ENCODE data around the gene GRWD1.

Gene GRWD1

GRCh38 chr19:48428670-48429069 lies 17.1 kb upstream of the GRWD1 start:
- no peak for DNase-seq (ENCODE audit: low read depth)
- no peaks in the 10 kb centered on the region for H3K36me3 ChIP-seq (ENCODE audit: control insufficient read depth, insufficient read depth, low read length, severe bottlenecking)
- H3K9me3 ChIP-seq (ENCODE audit: control insufficient read depth, low read length) = no peaks in the 10 kb centered on the region
- H3K4me1 ChIP-seq (ENCODE audit: control insufficient read depth, insufficient read depth, low read length) = peaks cover 6% of the 10 kb centered on the region
- H3K4me3 ChIP-seq (ENCODE audit: low read length) = no peak overlapping the region
- no peak overlapping the region for H3K9ac ChIP-seq (ENCODE audit: low read length)
- no peaks in the 10 kb centered on the region for H3K27me3 ChIP-seq (replicated peaks; ENCODE audit: control insufficient read depth, insufficient read depth, low read length)

GRCh38 chr19:48433337-48433736 lies 12.4 kb upstream of the GRWD1 start:
- H3K36me3 ChIP-seq (ENCODE audit: control insufficient read depth, insufficient read depth, low read length, severe bottlenecking) = no peaks in the 10 kb centered on the region
- H3K27me3 ChIP-seq (replicated peaks; ENCODE audit: control insufficient read depth, insufficient read depth, low read length) = no peaks in the 10 kb centered on the region
- no peaks in the 10 kb centered on the region for H3K9me3 ChIP-seq (ENCODE audit: control insufficient read depth, low read length)
- no peak overlapping the region for H3K4me3 ChIP-seq (ENCODE audit: low read length)
- no peaks in the 10 kb centered on the region for H3K4me1 ChIP-seq (ENCODE audit: control insufficient read depth, insufficient read depth, low read length)
- no peak overlapping the region for H3K9ac ChIP-seq (ENCODE audit: low read length)
- DNase-seq (ENCODE audit: low read depth) = no peak

DNA sequence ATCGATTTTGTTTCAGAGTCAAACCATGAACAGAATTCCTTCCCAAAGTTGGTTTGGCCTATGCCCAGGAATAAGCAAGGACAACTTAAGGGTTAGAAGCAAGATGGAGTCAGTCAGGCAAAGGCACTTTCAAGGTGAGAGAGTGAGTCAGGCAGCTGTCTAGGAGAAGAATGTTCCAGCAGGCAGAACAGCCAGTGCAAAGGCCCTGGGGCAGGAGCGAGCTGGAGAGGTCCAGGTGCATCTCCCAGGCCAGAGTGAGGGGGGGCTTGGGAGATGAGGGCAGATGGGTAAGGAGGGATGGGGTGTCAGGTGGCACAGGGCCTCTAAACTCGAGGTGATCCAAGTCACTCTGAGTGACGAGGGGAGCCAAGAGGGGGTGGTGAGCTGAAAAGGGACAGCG lies 9.2 kb upstream of the GRWD1 start:
- H3K9me3 ChIP-seq (ENCODE audit: control insufficient read depth, low read length) = no peaks in the 10 kb centered on the region
- H3K9ac ChIP-seq (ENCODE audit: low read length) = no peak overlapping the region
- no peaks in the 10 kb centered on the region for H3K27me3 ChIP-seq (replicated peaks; ENCODE audit: control insufficient read depth, insufficient read depth, low read length)
- no peak for DNase-seq (ENCODE audit: low read depth)
- H3K4me1 ChIP-seq (ENCODE audit: control insufficient read depth, insufficient read depth, low read length) = no peaks in the 10 kb centered on the region
- no peaks in the 10 kb centered on the region for H3K36me3 ChIP-seq (ENCODE audit: control insufficient read depth, insufficient read depth, low read length, severe bottlenecking)
- no peak overlapping the region for H3K4me3 ChIP-seq (ENCODE audit: low read length)

- H3K36me3 ChIP-seq (ENCODE audit: control insufficient read depth, insufficient read depth, low read length, severe bottlenecking) = no peaks in the 10 kb centered on the region
- H3K9ac ChIP-seq (ENCODE audit: low read length) = no peak overlapping the region
- no peak overlapping the region for H3K4me3 ChIP-seq (ENCODE audit: low read length)
- H3K27me3 ChIP-seq (replicated peaks; ENCODE audit: control insufficient read depth, insufficient read depth, low read length) = no peaks in the 10 kb centered on the region
- no peaks in the 10 kb centered on the region for H3K9me3 ChIP-seq (ENCODE audit: control insufficient read depth, low read length)
- H3K4me1 ChIP-seq (ENCODE audit: control insufficient read depth, insufficient read depth, low read length) = peaks cover 12% of the 10 kb centered on the region
- DNase-seq (ENCODE audit: low read depth) = no peak
Observed at GRCh38 chr19:48441360-48442050, 4.3 kb upstream of the GRWD1 start.

GRCh38 chr19:48442116-48443035 lies 3.4 kb upstream of the GRWD1 start:
- no peak for DNase-seq (ENCODE audit: low read depth)
- no peaks in the 10 kb centered on the region for H3K27me3 ChIP-seq (replicated peaks; ENCODE audit: control insufficient read depth, insufficient read depth, low read length)
- no peak overlapping the region for H3K9ac ChIP-seq (ENCODE audit: low read length)
- no peaks in the 10 kb centered on the region for H3K9me3 ChIP-seq (ENCODE audit: control insufficient read depth, low read length)
- H3K4me3 ChIP-seq (ENCODE audit: low read length) = no peak overlapping the region
- peaks cover 14% of the 10 kb centered on the region for H3K4me1 ChIP-seq (ENCODE audit: control insufficient read depth, insufficient read depth, low read length)
- peaks cover 3% of the 10 kb centered on the region for H3K36me3 ChIP-seq (ENCODE audit: control insufficient read depth, insufficient read depth, low read length, severe bottlenecking)

- H3K9me3 ChIP-seq (ENCODE audit: control insufficient read depth, low read length) = no peaks in the 10 kb centered on the region
- no peak overlapping the region for H3K9ac ChIP-seq (ENCODE audit: low read length)
- peaks cover 14% of the 10 kb centered on the region for H3K4me1 ChIP-seq (ENCODE audit: control insufficient read depth, insufficient read depth, low read length)
- DNase-seq (ENCODE audit: low read depth) = peak; percentile 56
- H3K4me3 ChIP-seq (ENCODE audit: low read length) = no peak overlapping the region
- peaks cover 12% of the 10 kb centered on the region for H3K36me3 ChIP-seq (ENCODE audit: control insufficient read depth, insufficient read depth, low read length, severe bottlenecking)
- H3K27me3 ChIP-seq (replicated peaks; ENCODE audit: control insufficient read depth, insufficient read depth, low read length) = no peaks in the 10 kb centered on the region
Observed at GRCh38 chr19:48443256-48443655, 2.5 kb upstream of the GRWD1 start.

- H3K36me3 ChIP-seq (ENCODE audit: control insufficient read depth, insufficient read depth, low read length, severe bottlenecking) = peaks cover 17% of the 10 kb centered on the region
Observed at GRCh38 chr19:48443731-48444128, 2.1 kb upstream of the GRWD1 start.

DNA sequence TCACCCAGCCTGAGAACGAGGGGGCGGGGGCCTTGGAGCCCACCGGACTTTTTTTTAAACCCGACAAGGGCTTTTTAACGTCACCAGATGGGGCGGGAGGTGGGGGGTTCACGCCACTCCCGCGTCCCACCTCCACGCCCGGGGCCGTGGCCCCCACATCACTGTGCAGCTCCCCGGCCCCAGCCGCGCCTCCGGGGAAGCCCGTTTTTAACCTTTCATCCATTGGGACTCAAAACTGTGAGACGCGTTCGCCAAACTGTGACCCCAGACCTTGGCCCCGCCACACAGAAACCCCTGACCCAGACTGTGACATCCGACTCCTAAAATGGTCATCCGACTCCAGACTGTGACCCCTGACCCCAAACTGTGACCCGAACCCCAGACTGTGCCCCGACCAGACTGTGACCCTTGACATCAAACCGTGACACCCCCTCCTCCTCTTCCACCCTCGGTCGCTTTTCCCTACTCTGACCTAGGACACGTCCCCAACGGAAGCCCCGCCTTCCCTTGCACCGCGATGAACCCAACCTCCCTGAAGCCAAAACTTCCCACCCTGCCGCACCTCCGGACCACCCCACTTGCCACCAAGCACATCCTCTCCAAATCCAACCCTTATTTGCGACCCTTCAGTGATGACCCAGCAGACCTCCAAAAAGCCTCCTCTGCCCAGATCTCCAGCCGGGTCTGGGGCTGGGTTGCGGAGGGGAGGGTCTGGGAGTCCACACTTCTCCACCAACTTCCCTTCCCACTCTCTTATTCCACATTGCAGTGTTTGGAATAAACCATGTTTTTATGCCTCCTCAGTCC lies 1.5 kb upstream of the GRWD1 start:
- peak; percentile 15 for DNase-seq (ENCODE audit: low read depth)
- Histone ChIP-seq H3K36me3 (ENCODE audit: control insufficient read depth, insufficient read depth, low read length, severe bottlenecking) (peaks cover 21% of the 10 kb centered on the region), H3K27me3 (replicated peaks; ENCODE audit: control insufficient read depth, insufficient read depth, low read length) (no peaks in the 10 kb centered on the region), H3K9me3 (ENCODE audit: control insufficient read depth, low read length) (no peaks in the 10 kb centered on the region), H3K4me1 (ENCODE audit: control insufficient read depth, insufficient read depth, low read length) (peaks cover 14% of the 10 kb centered on the region), H3K9ac (ENCODE audit: low read length) (peak overlapping the region; percentile 95), H3K4me3 (ENCODE audit: low read length) (peak overlapping the region; percentile 94)

More at GRCh38 chr19:48443731-48444128, 2.1 kb upstream of the GRWD1 start:
- H3K4me1 ChIP-seq (ENCODE audit: control insufficient read depth, insufficient read depth, low read length) = peaks cover 14% of the 10 kb centered on the region
- no peak overlapping the region for H3K9ac ChIP-seq (ENCODE audit: low read length)
- DNase-seq (ENCODE audit: low read depth) = peak; percentile 13
- no peak overlapping the region for H3K4me3 ChIP-seq (ENCODE audit: low read length)
- no peaks in the 10 kb centered on the region for H3K27me3 ChIP-seq (replicated peaks; ENCODE audit: control insufficient read depth, insufficient read depth, low read length)
- H3K9me3 ChIP-seq (ENCODE audit: control insufficient read depth, low read length) = no peaks in the 10 kb centered on the region

DNA sequence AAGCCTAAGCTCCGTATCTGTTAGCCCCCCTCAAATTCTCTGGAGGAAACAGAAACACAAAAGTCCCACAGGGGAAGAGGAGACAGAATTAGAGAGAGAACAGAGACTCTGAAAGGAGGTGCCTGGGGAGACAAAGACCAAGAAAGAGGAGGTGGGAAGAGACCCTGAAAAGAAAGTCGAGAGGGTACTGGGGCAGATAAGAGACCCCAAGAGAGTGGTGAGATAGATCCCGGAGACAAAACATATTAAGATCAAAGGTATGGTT lies 915 bp upstream of the GRWD1 start:
- no peaks in the 10 kb centered on the region for H3K9me3 ChIP-seq (ENCODE audit: control insufficient read depth, low read length)
- H3K4me1 ChIP-seq (ENCODE audit: control insufficient read depth, insufficient read depth, low read length) = peaks cover 14% of the 10 kb centered on the region
- peak; percentile 19 for DNase-seq (ENCODE audit: low read depth)
- H3K9ac ChIP-seq (ENCODE audit: low read length) = peak overlapping the region; percentile 95
- no peaks in the 10 kb centered on the region for H3K27me3 ChIP-seq (replicated peaks; ENCODE audit: control insufficient read depth, insufficient read depth, low read length)
- H3K4me3 ChIP-seq (ENCODE audit: low read length) = peak overlapping the region; percentile 94
- H3K36me3 ChIP-seq (ENCODE audit: control insufficient read depth, insufficient read depth, low read length, severe bottlenecking) = peaks cover 26% of the 10 kb centered on the region

DNA sequence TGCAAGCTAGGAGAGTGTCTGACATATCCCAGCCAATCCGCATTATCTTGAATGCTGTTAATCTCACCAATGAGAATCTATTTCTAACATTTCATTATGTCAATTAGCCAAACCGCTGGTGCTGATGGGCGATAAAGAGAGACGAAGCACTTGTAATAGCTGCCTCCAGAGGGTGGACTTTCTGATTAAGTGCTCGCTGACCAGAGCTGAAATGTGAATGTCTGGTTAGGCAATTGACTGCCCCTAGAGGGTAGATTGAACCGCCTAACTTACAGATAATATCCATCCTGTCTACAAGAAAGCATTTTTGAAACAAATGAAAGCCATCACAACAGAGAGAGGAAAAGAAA lies 552 bp upstream of the GRWD1 start:
- H3K9me3 ChIP-seq (ENCODE audit: control insufficient read depth, low read length) = no peaks in the 10 kb centered on the region
- no peaks in the 10 kb centered on the region for H3K27me3 ChIP-seq (replicated peaks; ENCODE audit: control insufficient read depth, insufficient read depth, low read length)
- peaks cover 29% of the 10 kb centered on the region for H3K36me3 ChIP-seq (ENCODE audit: control insufficient read depth, insufficient read depth, low read length, severe bottlenecking)
- H3K4me1 ChIP-seq (ENCODE audit: control insufficient read depth, insufficient read depth, low read length) = peaks cover 14% of the 10 kb centered on the region
- peak overlapping the region; percentile 95 for H3K9ac ChIP-seq (ENCODE audit: low read length)
- peak; percentile 93 for DNase-seq (ENCODE audit: low read depth)
- H3K4me3 ChIP-seq (ENCODE audit: low read length) = peak overlapping the region; percentile 94

- peaks cover 43% of the 10 kb centered on the region for H3K36me3 ChIP-seq (ENCODE audit: control insufficient read depth, insufficient read depth, low read length, severe bottlenecking)
- peak overlapping the region; percentile 94 for H3K4me3 ChIP-seq (ENCODE audit: low read length)
- no peak for DNase-seq (ENCODE audit: low read depth)
- H3K9me3 ChIP-seq (ENCODE audit: control insufficient read depth, low read length) = no peaks in the 10 kb centered on the region
- H3K4me1 ChIP-seq (ENCODE audit: control insufficient read depth, insufficient read depth, low read length) = peaks cover 14% of the 10 kb centered on the region
- peak overlapping the region; percentile 95 for H3K9ac ChIP-seq (ENCODE audit: low read length)
- no peaks in the 10 kb centered on the region for H3K27me3 ChIP-seq (replicated peaks; ENCODE audit: control insufficient read depth, insufficient read depth, low read length)
Observed at GRCh38 chr19:48446579-48446978, 796 bp downstream of the GRWD1 start.
